Choroid plexus epithelial cell (primary cell): ENCODE measurements around the gene TBC1D10A.

Experiments used
- DNase-seq: peaks from one replicate; pipeline ENCODE4 v3.0.0-alpha.2; 2010; ENCODE audit warnings: low read depth
- H3K4me3 ChIP-seq: 2 replicates; pipeline ENCODE4 v1.5.1; 2011; ENCODE audit warnings: low read depth, mild to moderate bottlenecking, control low read depth, low read length, moderate library complexity
- CTCF ChIP-seq: conservative IDR thresholded peaks from 2 replicates; pipeline ENCODE4 v1.5.1; 2011; ENCODE audit warnings: low read depth, mild to moderate bottlenecking, control low read depth, inconsistent platforms, low read length, moderate library complexity

TBC1D10A gene

GRCh38 chr22:30336752-30337460, 10.2 kb upstream of the TBC1D10A start:
- no peak overlapping the region for H3K4me3 ChIP-seq
- DNase-seq, result no peak
- TF ChIP-seq CTCF, result no peak

GRCh38 chr22:30335236-30335635, 8.5 kb upstream of the TBC1D10A start:
- H3K4me3 ChIP-seq, result no peak overlapping the region
- no peak for DNase-seq
- no peak for TF ChIP-seq CTCF

- no peak overlapping the region for H3K4me3 ChIP-seq
- DNase-seq, result no peak
- TF ChIP-seq CTCF, result no peak
Observed at GRCh38 chr22:30334646-30335045, 7.9 kb upstream of the TBC1D10A start.

GRCh38 chr22:30333707-30334087, 7.0 kb upstream of the TBC1D10A start:
- no peak for TF ChIP-seq CTCF
- H3K4me3 ChIP-seq, result no peak overlapping the region
- no peak for DNase-seq

GRCh38 chr22:30332994-30333706, 6.4 kb upstream of the TBC1D10A start:
- DNase-seq, result no peak
- no peak overlapping the region for H3K4me3 ChIP-seq
- no peak for TF ChIP-seq CTCF

GRCh38 chr22:30332551-30332950, 5.8 kb upstream of the TBC1D10A start:
- DNase-seq, result no peak
- no peak for TF ChIP-seq CTCF
- no peak overlapping the region for H3K4me3 ChIP-seq

- H3K4me3 ChIP-seq, result no peak overlapping the region
- no peak for TF ChIP-seq CTCF
- no peak for DNase-seq
Observed at GRCh38 chr22:30328466-30329049, 1.8 kb upstream of the TBC1D10A start.
